HEK293 (cell line): ENCODE data around the gene CD207.

Source experiments
- CTCF ChIA-PET: fragments of 350-600 bp; formaldehyde crosslinking; extraction: SDS; loops from one replicate; lab custom pipeline; 2021; ENCODE audit warnings: antibody characterized with exemption; lab: Yijun Ruan, JAX
- POLR2A ChIA-PET: fragments of 300-600 bp; formaldehyde crosslinking; extraction: SDS; loops from one replicate; lab custom pipeline; 2020; ENCODE audit warnings: antibody characterized with exemption, inconsistent platforms; lab: Yijun Ruan, JAX
- H3K27ac ChIP-seq: fragments of 200-500 bp; sonication (Bioruptor generic); 2 replicates; pipeline ENCODE4 v1.5.1; 2014; ENCODE audit warnings: low read depth, low read length, control low read depth, inconsistent platforms; ENCODE audit errors: extremely low read depth
- H3K36me3 ChIP-seq, 2 experiments: fragments of 200-500 bp in 1 of 2; sonication (Bioruptor generic) in 1 of 2; 1 replicate in 1 of 2; 2 replicates in 1 of 2; pipeline ENCODE4 v1.5.1; 2014 to 2017; ENCODE audit warnings: inconsistent platforms in 2 of 2, low read length in 2 of 2; ENCODE audit not compliant: control insufficient read depth in 2 of 2, insufficient read depth in 1 of 2
- H3K4me1 ChIP-seq: fragments of 200-500 bp; sonication (Bioruptor generic); 2 replicates; pipeline ENCODE4 v1.5.1; 2014; ENCODE audit warnings: mild to moderate bottlenecking, low read length, inconsistent platforms; ENCODE audit not compliant: control insufficient read depth, insufficient read depth
- H3K4me3 ChIP-seq: 2 replicates; pipeline ENCODE4 v1.5.1; 2011; ENCODE audit warnings: low read depth, mild to moderate bottlenecking, control low read depth, low read length, moderate library complexity
- H3K9me3 ChIP-seq: fragments of 200-500 bp; sonication (Bioruptor generic); 2 replicates; pipeline ENCODE4 v1.5.1; 2014; ENCODE audit warnings: low read depth, low read length, inconsistent platforms; ENCODE audit not compliant: control insufficient read depth, insufficient read depth
- GLI2 ChIP-seq: fragments of 450-650 bp; formaldehyde crosslinking; IDR thresholded peaks from 2 replicates; pipeline ENCODE4; 2017; ENCODE audit warnings: missing biosample characterization, missing genetic modification characterization, low read depth, borderline replicate concordance
- KLF1 ChIP-seq: fragments of 450-650 bp; formaldehyde crosslinking; IDR thresholded peaks from 2 replicates; pipeline ENCODE4 v1.5.1; 2016; ENCODE audit warnings: missing biosample characterization, missing genetic modification characterization
- PRDM1 ChIP-seq: fragments of 450-650 bp; formaldehyde crosslinking; IDR thresholded peaks from 2 replicates; pipeline ENCODE4; 2016; ENCODE audit warnings: missing biosample characterization, missing genetic modification characterization
- ZEB2 ChIP-seq: fragments of 450-650 bp; formaldehyde crosslinking; IDR thresholded peaks from 2 replicates; pipeline ENCODE4 v1.5.1; 2016; ENCODE audit warnings: missing biosample characterization, missing genetic modification characterization
- ZFP37 ChIP-seq: fragments of 450-650 bp; formaldehyde crosslinking; IDR thresholded peaks from 2 replicates; pipeline ENCODE4 v1.5.1; 2016; ENCODE audit warnings: missing biosample characterization, missing genetic modification characterization
- ZNF133 ChIP-seq: fragments of 450-650 bp; formaldehyde crosslinking; IDR thresholded peaks from 2 replicates; pipeline ENCODE4 v1.5.1; 2016; ENCODE audit warnings: missing biosample characterization, missing genetic modification characterization
- ZNF140 ChIP-seq: fragments of 450-650 bp; formaldehyde crosslinking; IDR thresholded peaks from 2 replicates; pipeline ENCODE4 v1.5.1; 2016; ENCODE audit warnings: missing biosample characterization, missing genetic modification characterization
- ZNF16 ChIP-seq: fragments of 450-650 bp; formaldehyde crosslinking; IDR thresholded peaks from 2 replicates; pipeline ENCODE4 v1.5.1; 2016; ENCODE audit warnings: low read depth, missing biosample characterization, missing genetic modification characterization
- ZNF248 ChIP-seq: fragments of 450-650 bp; formaldehyde crosslinking; IDR thresholded peaks from 2 replicates; pipeline ENCODE4 v1.5.1; 2017; ENCODE audit warnings: missing biosample characterization, missing genetic modification characterization
- ZNF335 ChIP-seq: fragments of 450-650 bp; formaldehyde crosslinking; conservative IDR thresholded peaks from 2 replicates; pipeline ENCODE4 v1.5.1; 2016; ENCODE audit warnings: missing biosample characterization, missing genetic modification characterization
- ZNF354C ChIP-seq: fragments of 450-650 bp; formaldehyde crosslinking; IDR thresholded peaks from 2 replicates; pipeline ENCODE4 v1.5.1; 2016; ENCODE audit warnings: missing biosample characterization, missing genetic modification characterization, low read depth, borderline replicate concordance
- ZNF416 ChIP-seq: fragments of 450-650 bp; formaldehyde crosslinking; IDR thresholded peaks from 2 replicates; pipeline ENCODE4 v1.5.1; 2016; ENCODE audit warnings: missing biosample characterization, missing genetic modification characterization
- ZNF558 ChIP-seq: fragments of 450-650 bp; formaldehyde crosslinking; IDR thresholded peaks from 2 replicates; pipeline ENCODE4 v1.5.1; 2016; ENCODE audit warnings: missing biosample characterization, missing genetic modification characterization
- ZNF654 ChIP-seq: fragments of 450-650 bp; formaldehyde crosslinking; IDR thresholded peaks from 2 replicates; pipeline ENCODE4 v1.5.1; 2016; ENCODE audit warnings: low read depth, missing biosample characterization, missing genetic modification characterization
- ZNF768 ChIP-seq: fragments of 450-650 bp; formaldehyde crosslinking; IDR thresholded peaks from 2 replicates; pipeline ENCODE4 v1.5.1; 2018; ENCODE audit warnings: missing biosample characterization, mild to moderate bottlenecking, missing genetic modification characterization
- ZNF791 ChIP-seq: fragments of 450-650 bp; formaldehyde crosslinking; IDR thresholded peaks from 2 replicates; pipeline ENCODE4 v1.5.1; 2016; ENCODE audit warnings: missing biosample characterization, missing genetic modification characterization
- ZNF843 ChIP-seq: fragments of 450-650 bp; formaldehyde crosslinking; IDR thresholded peaks from 2 replicates; pipeline ENCODE4 v1.5.1; 2016; ENCODE audit warnings: missing biosample characterization, missing genetic modification characterization
- ZSCAN30 ChIP-seq: fragments of 450-650 bp; IDR thresholded peaks from 2 replicates; pipeline ENCODE4 v1.5.1; 2018; ENCODE audit warnings: missing biosample characterization, mild to moderate bottlenecking, missing genetic modification characterization, moderate library complexity
- TF ChIP-seq, protein P1 (sequence below): fragments of 450-650 bp; formaldehyde crosslinking; IDR thresholded peaks from 2 replicates; pipeline ENCODE4; 2016; ENCODE audit warnings: missing biosample characterization, missing genetic modification characterization
- TF ChIP-seq, protein P2 (sequence below): IDR thresholded peaks from 2 replicates; pipeline ENCODE4 v1.6.1; 2011; ENCODE audit warnings: mild to moderate bottlenecking, low read depth, low read length, borderline replicate concordance
- TF ChIP-seq, protein P3 (sequence below): fragments of 450-650 bp; IDR thresholded peaks from 2 replicates; pipeline ENCODE4 v1.5.1; 2018; ENCODE audit warnings: missing biosample characterization, missing genetic modification characterization
- TF ChIP-seq, protein P4 (sequence below): fragments of 450-650 bp; formaldehyde crosslinking; IDR thresholded peaks from 2 replicates; pipeline ENCODE4 v1.5.1; 2016; ENCODE audit warnings: missing biosample characterization, missing genetic modification characterization

The CD207 gene

DNA sequence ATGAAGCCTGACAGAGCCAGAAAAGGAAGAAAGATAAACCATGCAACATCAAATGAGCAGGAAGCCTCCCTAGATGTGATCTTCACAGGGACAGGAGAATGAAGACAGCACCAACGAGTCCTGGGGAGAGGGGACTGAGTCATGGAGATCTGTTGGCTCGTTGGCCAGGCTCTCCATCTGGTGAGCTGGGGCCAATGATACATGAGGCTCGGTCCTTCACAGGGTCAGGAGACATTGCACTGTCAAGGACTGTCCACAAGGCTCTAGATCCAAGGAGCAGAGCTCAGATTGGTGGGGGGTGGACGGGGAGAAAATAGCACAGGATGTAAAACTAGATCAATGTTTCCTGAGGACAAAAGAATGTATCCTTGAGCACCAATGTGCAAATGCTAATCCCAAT is 735 bp downstream of the CD207 start:
- Histone ChIP-seq H3K36me3 (peaks cover 0 to 10% of the 10 kb centered on the region in 2 experiments; a peak in 1 of 3 replicates), H3K27ac (no peak overlapping the region), H3K4me3 (no peak overlapping the region), H3K4me1 (no peaks in the 10 kb centered on the region), H3K9me3 (no peaks in the 10 kb centered on the region)
- POLR2A ChIA-PET = no interaction called here
- no peak for TF ChIP-seq ZNF558 (tag by site-specific recombination)
- TF ChIP-seq PRDM1 = no peak
- no peak for TF ChIP-seq ZNF248 (tag by site-specific recombination)
- TF ChIP-seq KLF1 (tag by site-specific recombination) = no peak
- no peak for TF ChIP-seq ZSCAN30 (tag by site-specific recombination)
- TF ChIP-seq ZNF335 = no peak
- CTCF ChIA-PET = no interaction called here

DNA sequence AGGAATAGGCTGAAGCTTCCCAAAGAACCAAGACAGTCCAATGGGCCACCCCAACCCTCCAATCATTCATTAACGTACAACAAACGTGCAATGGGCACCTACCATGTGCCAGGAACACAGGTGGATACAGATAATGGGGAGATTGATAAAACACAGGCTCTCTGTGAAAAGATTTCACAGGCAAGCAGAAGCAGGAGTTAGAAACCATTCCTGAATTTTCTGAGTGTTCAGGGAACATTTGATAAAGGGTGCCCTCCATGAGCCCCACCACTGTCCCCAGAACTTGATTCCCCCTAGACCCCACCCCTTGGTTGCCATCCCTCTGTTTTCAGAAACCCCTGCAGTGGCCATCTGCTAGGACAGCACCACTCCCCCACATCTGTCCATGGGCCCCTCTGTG is 1.5 kb downstream of the CD207 start:
- ChIA-PET CTCF (no interaction called here), POLR2A (no interaction called here)
- Histone ChIP-seq H3K36me3 (peaks cover 0 to 10% of the 10 kb centered on the region in 2 experiments; a peak in 1 of 3 replicates), H3K27ac (no peak overlapping the region), H3K9me3 (no peaks in the 10 kb centered on the region), H3K4me3 (no peak overlapping the region)
- TF ChIP-seq GLI2 (tag by site-specific recombination) = no peak
- TF ChIP-seq ZNF133 (tag by site-specific recombination) = peak; percentile 73
- TF ChIP-seq, all 188 proteins: peak for 1
- H3K4me1 ChIP-seq = no peaks in the 10 kb centered on the region

DNA sequence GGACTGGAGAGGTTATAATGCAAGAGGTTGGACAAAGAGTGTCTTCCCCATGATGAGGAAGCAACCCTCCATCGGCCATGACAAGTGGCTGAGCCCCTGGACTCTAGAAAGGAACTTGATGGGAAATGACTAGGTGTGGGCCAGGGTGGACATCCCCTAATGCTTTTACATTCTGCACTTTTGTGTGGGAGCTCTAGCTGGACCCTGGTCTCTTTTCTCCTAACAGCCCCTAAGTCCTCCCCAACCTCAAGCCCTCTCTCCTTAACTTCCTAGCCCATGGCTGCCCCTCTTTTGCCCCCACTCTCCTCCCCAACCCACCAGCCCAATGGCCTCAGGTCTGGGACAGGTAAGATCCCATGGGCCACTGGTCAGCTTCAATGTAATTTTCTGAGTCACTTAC is 2.4 kb downstream of the CD207 start:
- TF ChIP-seq ZFP37 (tag by site-specific recombination) (no peak), ZNF768 (no peak), ZNF791 (tag by site-specific recombination) (no peak), ZEB2 (tag by site-specific recombination) (no peak), ZNF140 (tag by site-specific recombination) (no peak), ZNF354C (tag by site-specific recombination) (no peak), ZNF843 (tag by site-specific recombination) (no peak), PRDM1 (no peak), ZNF416 (tag by site-specific recombination) (no peak), ZNF16 (no peak), ZNF654 (tag by site-specific recombination) (no peak)
- TF ChIP-seq, protein P1, sequence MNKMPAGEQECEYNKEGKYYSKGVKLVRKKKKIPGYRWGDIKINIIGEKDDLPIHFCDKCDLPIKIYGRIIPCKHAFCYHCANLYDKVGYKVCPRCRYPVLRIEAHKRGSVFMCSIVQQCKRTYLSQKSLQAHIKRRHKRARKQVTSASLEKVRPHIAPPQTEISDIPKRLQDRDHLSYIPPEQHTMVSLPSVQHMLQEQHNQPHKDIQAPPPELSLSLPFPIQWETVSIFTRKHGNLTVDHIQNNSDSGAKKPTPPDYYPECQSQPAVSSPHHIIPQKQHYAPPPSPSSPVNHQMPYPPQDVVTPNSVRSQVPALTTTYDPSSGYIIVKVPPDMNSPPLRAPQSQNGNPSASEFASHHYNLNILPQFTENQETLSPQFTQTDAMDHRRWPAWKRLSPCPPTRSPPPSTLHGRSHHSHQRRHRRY = no peak
- TF ChIP-seq, protein P2, sequence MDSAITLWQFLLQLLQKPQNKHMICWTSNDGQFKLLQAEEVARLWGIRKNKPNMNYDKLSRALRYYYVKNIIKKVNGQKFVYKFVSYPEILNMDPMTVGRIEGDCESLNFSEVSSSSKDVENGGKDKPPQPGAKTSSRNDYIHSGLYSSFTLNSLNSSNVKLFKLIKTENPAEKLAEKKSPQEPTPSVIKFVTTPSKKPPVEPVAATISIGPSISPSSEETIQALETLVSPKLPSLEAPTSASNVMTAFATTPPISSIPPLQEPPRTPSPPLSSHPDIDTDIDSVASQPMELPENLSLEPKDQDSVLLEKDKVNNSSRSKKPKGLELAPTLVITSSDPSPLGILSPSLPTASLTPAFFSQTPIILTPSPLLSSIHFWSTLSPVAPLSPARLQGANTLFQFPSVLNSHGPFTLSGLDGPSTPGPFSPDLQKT = no peak
- TF ChIP-seq, protein P3, sequence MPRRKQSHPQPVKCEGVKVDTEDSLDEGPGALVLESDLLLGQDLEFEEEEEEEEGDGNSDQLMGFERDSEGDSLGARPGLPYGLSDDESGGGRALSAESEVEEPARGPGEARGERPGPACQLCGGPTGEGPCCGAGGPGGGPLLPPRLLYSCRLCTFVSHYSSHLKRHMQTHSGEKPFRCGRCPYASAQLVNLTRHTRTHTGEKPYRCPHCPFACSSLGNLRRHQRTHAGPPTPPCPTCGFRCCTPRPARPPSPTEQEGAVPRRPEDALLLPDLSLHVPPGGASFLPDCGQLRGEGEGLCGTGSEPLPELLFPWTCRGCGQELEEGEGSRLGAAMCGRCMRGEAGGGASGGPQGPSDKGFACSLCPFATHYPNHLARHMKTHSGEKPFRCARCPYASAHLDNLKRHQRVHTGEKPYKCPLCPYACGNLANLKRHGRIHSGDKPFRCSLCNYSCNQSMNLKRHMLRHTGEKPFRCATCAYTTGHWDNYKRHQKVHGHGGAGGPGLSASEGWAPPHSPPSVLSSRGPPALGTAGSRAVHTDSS (tag by site-specific recombination) = no peak
- TF ChIP-seq, protein P4, sequence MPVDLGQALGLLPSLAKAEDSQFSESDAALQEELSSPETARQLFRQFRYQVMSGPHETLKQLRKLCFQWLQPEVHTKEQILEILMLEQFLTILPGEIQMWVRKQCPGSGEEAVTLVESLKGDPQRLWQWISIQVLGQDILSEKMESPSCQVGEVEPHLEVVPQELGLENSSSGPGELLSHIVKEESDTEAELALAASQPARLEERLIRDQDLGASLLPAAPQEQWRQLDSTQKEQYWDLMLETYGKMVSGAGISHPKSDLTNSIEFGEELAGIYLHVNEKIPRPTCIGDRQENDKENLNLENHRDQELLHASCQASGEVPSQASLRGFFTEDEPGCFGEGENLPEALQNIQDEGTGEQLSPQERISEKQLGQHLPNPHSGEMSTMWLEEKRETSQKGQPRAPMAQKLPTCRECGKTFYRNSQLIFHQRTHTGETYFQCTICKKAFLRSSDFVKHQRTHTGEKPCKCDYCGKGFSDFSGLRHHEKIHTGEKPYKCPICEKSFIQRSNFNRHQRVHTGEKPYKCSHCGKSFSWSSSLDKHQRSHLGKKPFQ (tag by site-specific recombination) = no peak
- Histone ChIP-seq H3K27ac (no peak overlapping the region), H3K4me3 (no peak overlapping the region), H3K9me3 (no peaks in the 10 kb centered on the region), H3K4me1 (no peaks in the 10 kb centered on the region), H3K36me3 (peaks cover 0 to 10% of the 10 kb centered on the region in 2 experiments; a peak in 1 of 3 replicates)
- ChIA-PET POLR2A (no interaction called here), CTCF (interaction anchor here (0.6 kb wide), 1 partner anchor 17 kb away, joined by 3 read pairs; no protein-coding TSS in a partner anchor)
